Measurements from ENCODE around the gene ANG.

Gene ANG

GRCh38 chr14:20676072-20676471 is 12.5 kb upstream of the ANG start:
- no peak for DNase-seq

- DNase-seq = no peak
Observed at GRCh38 chr14:20679907-20680306, 8.7 kb upstream of the ANG start.

GRCh38 chr14:20680363-20680762 is 8.2 kb upstream of the ANG start:
- no peak for DNase-seq

GRCh38 chr14:20680843-20681347 is 7.7 kb upstream of the ANG start:
- DNase-seq = no peak

- DNase-seq = peak; percentile 32 to 93 (median 74)
Observed at GRCh38 chr14:20681348-20682126, 7.0 kb upstream of the ANG start.

- DNase-seq = no peak
Observed at GRCh38 chr14:20682127-20682434, 6.5 kb upstream of the ANG start.

- DNase-seq = peak; percentile 55 to 93 (median 77)
Observed at GRCh38 chr14:20682435-20683124, 6.0 kb upstream of the ANG start.

- peak in 4 of 5 experiments; percentile 55 to 89 (median 69) for DNase-seq
Observed at GRCh38 chr14:20683125-20683890, 5.3 kb upstream of the ANG start.

GRCh38 chr14:20683891-20684661 is 4.5 kb upstream of the ANG start, which contains the start of gene RNASE4:
RNASE4 (plus strand) TSS chr14:20684560; CDS start chr14:20699372, 14,812 bp downstream.
- DNase-seq = peak; percentile 43 to 89 (median 71)

- no peak for DNase-seq
Observed at GRCh38 chr14:20684662-20685456, 3.7 kb upstream of the ANG start.

GRCh38 chr14:20686386-20687143 is 2.0 kb upstream of the ANG start:
- DNase-seq = no peak

- no peak for DNase-seq
Observed at GRCh38 chr14:20687362-20688166, 1.0 kb upstream of the ANG start.

- DNase-seq = peak in 3 of 5 experiments; percentile 5 to 73 (median 44)
Observed at GRCh38 chr14:20690848-20691640, 2.5 kb downstream of the ANG start.

GRCh38 chr14:20692116-20692751 is 3.7 kb downstream of the ANG start:
- peak in 1 of 5 experiments; percentile 78 for DNase-seq

- no peak for DNase-seq
Observed at GRCh38 chr14:20696764-20697163, 8.2 kb downstream of the ANG start.

- DNase-seq = peak; percentile 23 to 73 (median 38)
Observed at GRCh38 chr14:20697273-20698017, 8.9 kb downstream of the ANG start.

- no peak for DNase-seq
Observed at GRCh38 chr14:20698018-20698329, 9.4 kb downstream of the ANG start.

GRCh38 chr14:20698934-20699333 is 10.4 kb downstream of the ANG start:
- no peak for DNase-seq

Measured in T-helper 2 cell (primary cell).